ENCODE results near the gene PRR22.

Gene PRR22

DNA sequence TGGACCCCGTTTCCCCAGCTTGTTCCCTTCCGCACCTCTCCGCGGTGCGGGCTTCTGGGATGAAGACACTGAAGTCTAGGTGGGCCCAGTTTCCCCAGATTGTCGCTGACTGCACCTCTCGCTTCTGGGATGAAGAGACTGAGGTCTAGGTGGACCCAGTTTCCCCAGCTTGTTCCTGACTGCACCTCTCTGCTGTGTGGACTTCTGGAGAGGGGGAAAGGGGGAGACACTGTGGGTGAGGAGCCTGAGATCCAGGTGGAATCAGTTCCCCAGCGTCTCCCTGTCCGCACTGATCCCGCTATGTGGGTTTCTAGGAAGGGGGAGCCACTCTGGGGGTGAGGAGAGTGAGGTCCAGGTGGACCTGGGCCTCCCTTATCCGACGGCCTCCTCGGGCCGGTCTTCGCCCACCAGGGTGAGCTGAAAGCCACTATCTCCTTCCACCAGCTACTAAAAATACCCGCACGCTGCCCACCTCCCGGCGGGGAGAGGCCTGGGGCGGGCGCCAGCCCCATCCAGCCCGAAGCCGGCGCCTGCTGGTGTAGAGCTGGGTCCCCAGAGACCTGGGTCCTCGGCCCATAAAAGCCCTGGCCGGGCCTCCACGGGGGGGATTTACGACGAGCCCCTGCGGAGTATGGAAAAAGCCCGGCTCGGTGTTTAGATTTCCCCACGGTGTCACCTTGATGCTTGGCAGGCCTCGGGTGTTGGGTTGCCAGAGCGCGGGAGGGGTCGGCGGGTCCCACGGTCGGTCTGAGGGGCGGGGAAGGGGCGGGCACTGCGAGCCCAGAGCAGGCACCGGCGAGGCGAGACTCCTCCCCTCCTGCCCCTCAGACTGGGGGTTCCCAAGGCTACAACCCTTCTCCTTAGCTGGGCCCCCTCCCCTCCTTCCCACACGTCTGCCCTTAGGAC lies 44.4 kb upstream of the PRR22 start:
- DNase-seq = no peak
- Histone ChIP-seq H3K27ac (no peak overlapping the region), H3K4me3 (ENCODE audit: low read depth, low read length) (no peak overlapping the region), H3K27me3 (ENCODE audit: insufficient read depth, low read depth, severe bottlenecking) (no peaks in the 10 kb centered on the region), H3K36me3 (no peaks in the 10 kb centered on the region), H3K9me3 (ENCODE audit: severe bottlenecking) (no peaks in the 10 kb centered on the region)
- TF ChIP-seq, protein P1, sequence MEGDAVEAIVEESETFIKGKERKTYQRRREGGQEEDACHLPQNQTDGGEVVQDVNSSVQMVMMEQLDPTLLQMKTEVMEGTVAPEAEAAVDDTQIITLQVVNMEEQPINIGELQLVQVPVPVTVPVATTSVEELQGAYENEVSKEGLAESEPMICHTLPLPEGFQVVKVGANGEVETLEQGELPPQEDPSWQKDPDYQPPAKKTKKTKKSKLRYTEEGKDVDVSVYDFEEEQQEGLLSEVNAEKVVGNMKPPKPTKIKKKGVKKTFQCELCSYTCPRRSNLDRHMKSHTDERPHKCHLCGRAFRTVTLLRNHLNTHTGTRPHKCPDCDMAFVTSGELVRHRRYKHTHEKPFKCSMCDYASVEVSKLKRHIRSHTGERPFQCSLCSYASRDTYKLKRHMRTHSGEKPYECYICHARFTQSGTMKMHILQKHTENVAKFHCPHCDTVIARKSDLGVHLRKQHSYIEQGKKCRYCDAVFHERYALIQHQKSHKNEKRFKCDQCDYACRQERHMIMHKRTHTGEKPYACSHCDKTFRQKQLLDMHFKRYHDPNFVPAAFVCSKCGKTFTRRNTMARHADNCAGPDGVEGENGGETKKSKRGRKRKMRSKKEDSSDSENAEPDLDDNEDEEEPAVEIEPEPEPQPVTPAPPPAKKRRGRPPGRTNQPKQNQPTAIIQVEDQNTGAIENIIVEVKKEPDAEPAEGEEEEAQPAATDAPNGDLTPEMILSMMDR (IDR thresholded peaks at IDR 0.05; ENCODE audit: low read depth, low read length) = no peak

DNA sequence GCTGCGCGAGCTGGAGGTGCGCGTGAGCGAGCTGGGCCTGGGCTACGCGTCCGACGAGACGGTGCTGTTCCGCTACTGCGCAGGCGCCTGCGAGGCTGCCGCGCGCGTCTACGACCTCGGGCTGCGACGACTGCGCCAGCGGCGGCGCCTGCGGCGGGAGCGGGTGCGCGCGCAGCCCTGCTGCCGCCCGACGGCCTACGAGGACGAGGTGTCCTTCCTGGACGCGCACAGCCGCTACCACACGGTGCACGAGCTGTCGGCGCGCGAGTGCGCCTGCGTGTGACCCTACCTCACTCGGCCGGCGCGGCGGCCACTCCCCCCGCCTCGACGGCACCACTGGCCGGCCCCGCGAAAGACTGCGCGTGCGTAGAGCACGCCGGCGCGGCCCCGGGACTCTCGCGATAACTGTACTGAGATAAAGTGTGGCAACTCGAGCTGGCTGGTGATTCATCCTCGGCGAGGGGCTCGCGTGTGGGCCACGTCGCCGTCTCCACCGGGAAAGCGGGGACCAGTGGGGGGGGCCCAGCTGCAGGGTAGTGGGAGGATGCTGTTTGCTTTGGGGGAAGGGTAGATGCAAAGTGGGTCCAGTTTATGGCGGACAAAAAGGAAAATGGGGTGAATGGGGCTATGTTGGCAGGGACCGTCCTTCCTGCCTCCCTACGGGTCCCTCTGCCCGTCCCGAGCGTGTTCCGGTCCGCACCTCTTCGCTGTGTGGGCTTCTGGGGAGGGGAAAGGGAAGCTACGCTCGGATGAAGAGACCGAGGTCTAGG lies 43.5 kb upstream of the PRR22 start:
- H3K27ac ChIP-seq = no peak overlapping the region

DNA sequence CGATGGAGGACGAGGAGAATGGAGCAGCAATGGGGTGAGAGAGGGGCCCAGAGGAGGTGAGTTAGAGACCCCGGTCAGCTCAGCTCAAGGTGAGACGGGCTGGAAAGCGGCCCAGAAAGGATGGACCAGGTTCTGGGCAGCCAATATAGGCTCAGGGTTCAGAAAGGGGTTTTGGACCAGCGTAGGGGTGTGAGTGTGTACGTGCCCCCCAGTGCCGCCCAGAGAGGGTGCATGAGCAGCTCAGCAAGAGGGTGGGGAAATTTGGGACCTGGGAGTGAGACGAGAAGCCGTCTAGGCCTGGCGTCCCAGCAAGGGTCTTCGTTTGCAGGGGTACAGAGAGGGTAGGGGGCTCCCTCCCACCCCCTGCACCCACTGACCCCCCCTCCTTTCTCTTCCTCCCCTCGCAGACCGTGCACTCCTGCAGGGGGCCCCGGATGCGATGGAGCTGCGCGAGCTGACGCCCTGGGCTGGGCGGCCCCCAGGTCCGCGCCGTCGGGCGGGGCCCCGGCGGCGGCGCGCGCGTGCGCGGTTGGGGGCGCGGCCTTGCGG lies 42.9 kb upstream of the PRR22 start:
- no peak for DNase-seq
- no peaks in the 10 kb centered on the region for H3K27me3 ChIP-seq (ENCODE audit: insufficient read depth, low read depth, severe bottlenecking)
- no peak overlapping the region for H3K4me3 ChIP-seq (ENCODE audit: low read depth, low read length)
- H3K9me3 ChIP-seq (ENCODE audit: severe bottlenecking) = no peaks in the 10 kb centered on the region
- H3K36me3 ChIP-seq = no peaks in the 10 kb centered on the region
- H3K27ac ChIP-seq = no peak overlapping the region
- TF ChIP-seq, protein P1 (IDR thresholded peaks at IDR 0.05; ENCODE audit: low read depth, low read length) = no peak

More for the DNA sequence above, 43.5 kb upstream of the PRR22 start:
- no peaks in the 10 kb centered on the region for H3K27me3 ChIP-seq (ENCODE audit: insufficient read depth, low read depth, severe bottlenecking)
- no peaks in the 10 kb centered on the region for H3K36me3 ChIP-seq
- no peaks in the 10 kb centered on the region for H3K9me3 ChIP-seq (ENCODE audit: severe bottlenecking)
- TF ChIP-seq, protein P1 (IDR thresholded peaks at IDR 0.05; ENCODE audit: low read depth, low read length) = no peak
- DNase-seq = no peak
- no peak overlapping the region for H3K4me3 ChIP-seq (ENCODE audit: low read depth, low read length)

DNA sequence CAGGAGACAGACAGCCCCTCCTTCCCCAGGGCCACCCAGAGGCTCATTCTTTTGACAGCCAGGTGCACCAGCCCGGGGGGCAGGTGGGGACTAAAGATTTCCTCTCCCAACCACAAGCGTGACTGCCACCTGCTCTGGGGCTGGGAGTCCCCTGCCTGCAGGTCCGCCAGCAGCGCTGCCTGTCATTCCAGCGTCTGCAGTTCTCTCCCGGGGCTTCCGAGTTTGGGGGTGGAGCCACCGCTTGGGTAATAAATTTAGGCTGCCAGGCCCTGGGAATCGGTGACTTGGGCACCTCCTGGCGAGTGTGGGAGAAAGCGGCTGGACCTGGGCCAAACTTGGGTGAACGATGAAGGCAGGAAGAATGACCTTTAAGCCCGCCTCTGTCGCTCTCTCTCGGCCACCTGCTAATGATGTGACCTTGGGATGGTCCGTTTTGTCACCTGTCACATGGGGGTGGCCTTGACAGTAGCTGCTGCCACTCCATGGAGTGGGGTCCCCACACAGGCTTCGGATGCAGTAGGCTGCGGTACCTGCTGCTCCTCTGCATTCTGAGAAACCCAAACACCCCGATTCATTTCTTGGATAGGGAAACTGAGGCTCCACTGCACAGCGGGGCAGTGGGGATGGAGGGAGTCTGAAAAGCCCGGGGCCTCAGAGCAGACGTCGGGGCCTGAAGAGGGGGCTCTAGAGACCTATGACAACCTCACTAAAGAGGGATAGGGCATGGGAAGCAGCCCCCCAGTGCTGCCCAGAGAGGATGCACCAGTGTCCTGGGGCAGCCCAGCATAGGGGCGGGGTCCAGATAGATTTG lies 42.2 kb upstream of the PRR22 start:
- Histone ChIP-seq H3K27ac (no peak overlapping the region), H3K36me3 (no peaks in the 10 kb centered on the region), H3K4me3 (ENCODE audit: low read depth, low read length) (no peak overlapping the region), H3K9me3 (ENCODE audit: severe bottlenecking) (no peaks in the 10 kb centered on the region), H3K27me3 (ENCODE audit: insufficient read depth, low read depth, severe bottlenecking) (no peaks in the 10 kb centered on the region)
- DNase-seq = peak; percentile 83
- TF ChIP-seq, protein P1 (IDR thresholded peaks at IDR 0.05; ENCODE audit: low read depth, low read length) = peak; percentile 23; the same call in 1 of the 2 replicates

DNA sequence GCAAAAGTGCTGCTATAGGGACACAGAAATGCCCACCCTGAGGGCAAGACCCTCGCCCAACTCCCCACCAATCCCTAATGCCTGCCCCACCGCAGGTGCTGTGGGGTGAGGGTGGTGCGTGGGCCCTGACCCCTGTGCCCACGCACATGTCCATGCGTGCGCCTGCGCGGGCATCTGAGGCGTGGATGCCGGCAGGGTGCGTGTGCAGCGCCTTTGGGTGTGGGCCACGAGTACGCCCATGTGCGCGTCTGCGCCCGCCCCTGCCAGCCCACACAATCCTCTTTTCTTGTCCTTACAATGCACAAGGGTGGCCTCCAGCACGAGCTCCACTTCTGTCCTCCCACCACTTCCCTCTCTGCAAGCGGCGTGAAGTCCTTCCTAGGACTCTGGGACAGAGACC lies 40.6 kb upstream of the PRR22 start:
- TF ChIP-seq, protein P1 (IDR thresholded peaks at IDR 0.05; ENCODE audit: low read depth, low read length) = no peak
- Histone ChIP-seq H3K9me3 (ENCODE audit: severe bottlenecking) (no peaks in the 10 kb centered on the region), H3K27me3 (ENCODE audit: insufficient read depth, low read depth, severe bottlenecking) (no peaks in the 10 kb centered on the region), H3K4me3 (ENCODE audit: low read depth, low read length) (no peak overlapping the region), H3K27ac (no peak overlapping the region), H3K36me3 (no peaks in the 10 kb centered on the region)
- DNase-seq = no peak

Measured in WERI-Rb-1 (cell line).